GM18520 (cell line): Measurements from ENCODE around the gene KIAA0930.

Source experiments
- ATAC-seq: cut with Tn5 transposase; IDR thresholded peaks from one replicate; pipeline ENCODE4 v1.9.1; 2021; ENCODE audit not compliant: unreplicated experiment

Gene KIAA0930

GRCh38 chr22:45238957-45239680, 1.6 kb downstream of the KIAA0930 start:
- no peak for ATAC-seq

GRCh38 chr22:45238076-45238956, 2.4 kb downstream of the KIAA0930 start:
- no peak for ATAC-seq

GRCh38 chr22:45237065-45237990, 3.4 kb downstream of the KIAA0930 start:
- ATAC-seq = no peak

- ATAC-seq = no peak
These were observed 4.8 kb downstream of the KIAA0930 start for GRCh38 chr22:45235851-45236342.

DNA sequence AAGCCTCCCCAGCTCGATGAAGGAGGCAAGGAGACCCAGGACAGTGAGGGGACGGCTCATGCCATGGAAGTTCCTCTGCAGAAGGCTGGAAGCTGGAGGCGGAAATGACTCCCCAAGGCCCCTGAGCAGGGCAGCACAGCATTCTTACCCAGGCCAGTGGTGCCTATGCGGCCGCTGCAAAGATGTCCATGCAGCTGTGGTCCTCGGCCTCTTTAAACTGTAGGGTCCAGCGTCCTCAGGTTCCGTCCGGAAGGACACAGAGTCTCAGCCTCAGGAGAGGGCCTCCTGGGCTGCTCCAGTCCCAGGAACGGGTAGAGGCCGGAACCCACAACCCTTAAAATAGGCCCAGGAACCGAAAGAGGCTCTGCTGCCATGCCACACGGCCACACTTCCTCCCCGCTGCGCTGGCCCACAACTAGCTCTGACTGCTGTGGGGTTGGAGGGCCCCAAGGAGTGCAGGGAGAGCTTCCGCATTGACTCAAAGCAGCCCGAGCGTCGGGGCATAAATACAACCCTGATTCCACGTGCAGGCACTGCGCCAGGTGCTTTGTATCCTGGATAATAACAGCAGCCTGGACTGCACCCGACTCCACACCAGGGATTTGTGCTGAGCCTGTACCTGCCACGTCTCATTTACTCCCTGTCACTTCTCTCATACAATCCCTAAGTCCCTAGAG, 5.5 kb downstream of the KIAA0930 start:
- no peak for ATAC-seq

GRCh38 chr22:45233827-45234226, 6.9 kb downstream of the KIAA0930 start:
- no peak for ATAC-seq

- ATAC-seq = no peak
These were observed 7.3 kb downstream of the KIAA0930 start for GRCh38 chr22:45233386-45233785.

GRCh38 chr22:45231293-45231692, 9.4 kb downstream of the KIAA0930 start:
- no peak for ATAC-seq

GRCh38 chr22:45230026-45230721, 10.5 kb downstream of the KIAA0930 start:
- no peak for ATAC-seq

- no peak for ATAC-seq
These were observed 11.5 kb downstream of the KIAA0930 start for GRCh38 chr22:45229181-45229580.

DNA sequence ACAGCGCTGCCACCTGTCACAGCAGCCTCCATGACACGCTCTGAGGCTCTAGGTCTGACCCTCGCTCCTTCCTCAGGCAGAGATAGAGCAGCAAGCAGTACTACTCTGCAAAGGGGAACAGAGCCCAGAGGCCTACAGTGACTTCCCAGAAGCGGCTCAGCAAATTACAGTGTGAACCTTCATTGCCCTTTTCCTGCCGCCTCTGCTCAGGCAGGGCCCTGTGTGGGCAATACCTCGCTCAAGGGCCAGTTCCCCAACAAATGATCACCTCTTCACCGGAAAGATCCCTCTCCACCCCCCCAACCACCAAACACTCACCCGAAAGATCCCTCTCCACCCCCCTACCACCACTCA, 12.3 kb downstream of the KIAA0930 start:
- no peak for ATAC-seq

DNA sequence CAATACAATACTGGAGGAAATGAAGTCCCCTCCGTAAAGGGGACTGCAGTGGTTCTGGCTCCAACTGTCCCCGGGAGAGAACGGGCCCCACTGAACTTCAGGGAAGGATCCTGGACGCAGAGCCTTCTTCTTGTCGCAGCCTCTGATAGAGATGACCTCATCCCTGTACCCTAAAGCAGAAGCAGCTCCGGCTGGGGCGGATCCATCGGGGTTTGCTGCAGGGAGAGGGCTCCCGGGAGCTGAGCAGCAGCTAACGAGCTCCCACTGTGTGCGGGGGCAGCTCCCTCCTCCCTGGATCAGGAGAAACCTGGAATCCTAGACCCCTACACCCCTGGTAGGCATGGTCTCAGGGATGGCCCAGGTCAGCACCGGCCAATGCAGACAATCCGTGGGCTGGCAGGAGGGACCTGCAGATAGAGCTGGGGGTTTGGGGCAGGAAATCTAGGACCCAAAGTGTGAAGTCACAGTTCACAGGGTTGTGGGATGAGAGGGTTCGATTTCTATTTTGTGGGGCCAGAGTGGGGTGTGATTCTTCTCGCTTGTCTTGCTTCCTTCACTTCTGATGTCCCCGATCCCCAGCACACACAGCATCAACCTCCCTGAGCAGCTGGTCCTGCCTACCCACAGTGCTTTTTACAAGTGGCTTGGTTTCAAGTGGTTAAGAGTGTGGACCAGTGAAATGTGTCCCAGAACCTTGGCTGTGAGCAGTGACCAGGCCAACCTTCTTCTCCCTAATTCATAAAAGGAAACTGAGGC, 12.9 kb downstream of the KIAA0930 start:
- no peak for ATAC-seq

DNA sequence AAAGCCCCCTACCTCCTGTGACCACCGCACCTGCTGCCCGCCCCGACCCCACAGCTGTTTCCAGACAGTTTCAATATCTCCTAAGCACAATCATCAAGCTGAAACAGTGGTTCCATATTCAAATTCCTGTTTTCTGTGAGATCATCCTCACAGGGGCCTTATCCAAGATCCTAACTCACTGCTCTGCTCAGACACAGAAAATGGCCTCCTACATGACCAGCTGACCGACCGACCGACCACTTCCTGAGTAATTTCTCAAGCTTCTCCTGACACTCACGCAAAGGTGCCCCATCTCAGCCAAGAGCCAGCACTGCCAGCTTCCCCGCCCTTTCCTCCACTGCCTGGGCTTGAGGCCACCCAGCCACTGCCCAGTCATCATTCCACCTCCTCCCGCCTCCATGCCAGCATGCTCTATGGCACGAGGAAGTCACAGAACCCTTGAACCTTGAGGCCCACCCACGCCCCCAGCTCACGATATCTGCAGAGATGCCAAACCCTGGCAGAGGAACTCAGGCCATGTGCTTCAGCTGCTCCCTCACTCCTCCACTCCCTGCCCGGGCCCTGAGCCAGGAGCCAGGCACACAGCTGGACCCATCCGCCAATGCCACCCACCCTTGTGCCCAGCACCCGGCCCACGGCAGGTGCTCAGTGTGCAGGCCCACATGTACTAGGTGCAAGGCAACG, 14.0 kb downstream of the KIAA0930 start:
- no peak for ATAC-seq

- no peak for ATAC-seq
These were observed 14.8 kb downstream of the KIAA0930 start for GRCh38 chr22:45225732-45226502.

DNA sequence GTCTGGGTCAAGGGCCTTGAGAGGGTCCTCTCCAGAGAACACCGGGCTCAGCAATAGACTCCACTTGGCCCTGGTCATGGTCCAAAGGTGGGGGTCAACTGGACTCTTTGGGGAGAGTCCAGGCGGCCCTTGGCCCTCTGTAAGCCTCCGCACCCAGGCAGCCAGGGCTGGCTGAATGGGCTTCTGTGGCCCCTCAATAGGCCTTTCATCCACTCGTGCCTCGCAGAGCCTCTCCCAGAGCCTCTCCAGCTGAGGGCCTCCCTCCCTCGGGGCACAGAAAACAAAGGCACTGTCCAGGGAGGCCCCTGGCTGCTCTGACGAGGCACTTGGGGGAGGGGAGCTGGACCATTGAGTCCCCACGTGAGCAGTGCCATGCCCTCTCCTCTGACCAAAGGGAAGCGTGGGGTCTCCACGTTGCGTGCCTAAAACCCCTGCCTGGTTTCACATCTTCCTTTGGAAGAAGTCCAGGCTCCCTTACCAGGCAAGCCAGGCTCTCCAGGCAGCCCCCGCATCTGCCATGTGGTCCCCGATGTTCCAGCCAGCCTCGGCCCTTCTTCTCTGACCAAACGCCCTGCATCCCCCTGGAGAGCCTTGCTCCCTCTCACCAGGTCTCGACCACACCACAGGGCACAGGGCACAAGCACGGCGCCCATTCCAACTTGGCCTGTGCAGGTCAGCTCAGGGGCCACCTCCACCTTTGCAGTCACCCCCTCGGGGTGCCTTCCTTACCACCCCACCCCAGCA, 15.5 kb downstream of the KIAA0930 start:
- no peak for ATAC-seq

GRCh38 chr22:45224331-45224730, 16.4 kb downstream of the KIAA0930 start:
- no peak for ATAC-seq
